HepG2 (cell line): ENCODE measurements around the gene C1D. TPM values are rescaled to one million over a fixed set of nuclear protein-coding genes. Genes with fewer than 3 reads are reported as not detected.

Source experiments
- ATAC-seq: fragments of 200-7000 bp; cut with Tn5 transposase; 3 replicates; pipeline ENCODE4 v1.9.1; 2020; ENCODE audit warnings: mild to moderate bottlenecking, moderate library complexity
- BruUV-seq: library from RNA; stranded (reverse); fragments of 400-500 nt; replicated peaks from 2 replicates; lab custom pipeline; 2021; lab: Mats Ljungman, UMichigan
- CTCF ChIA-PET: fragments of 300-600 bp; formaldehyde crosslinking; extraction: SDS; loops from one replicate; lab custom pipeline; 2021; ENCODE audit warnings: low total read pairs, inconsistent platforms, low intra/inter-chr PET ratio; lab: Yijun Ruan, JAX
- POLR2A ChIA-PET: fragments of 350-600 bp; sonication (Branson Sonifier 250); formaldehyde crosslinking; loops from one replicate; lab custom pipeline; 2020; ENCODE audit warnings: antibody characterized with exemption, inconsistent platforms; lab: Yijun Ruan, JAX
- DNase-seq: peaks from one replicate; pipeline ENCODE4 v3.0.0-alpha.2; 2015; ENCODE audit warnings: low spot score
- FAIRE-seq: peaks from 3 replicates; lab custom pipeline; 2011; peaks lifted over from hg19 to GRCh38; lab: Jason Lieb, UNC
- H2AFZ ChIP-seq: one replicate; pipeline ENCODE4 v1.6.1; 2011; ENCODE audit warnings: low read length, inconsistent platforms
- H3K27ac ChIP-seq: fragments of 300-600 bp; 3 replicates; pipeline ENCODE4 v1.8.0; 2011; ENCODE audit warnings: mixed run types, mild to moderate bottlenecking, mixed read lengths, low read length, inconsistent platforms; ENCODE audit not compliant: insufficient read depth; ENCODE audit errors: extremely low read length
- H3K27me3 ChIP-seq, 2 experiments: fragments of 200-600 bp in 1 of 2; 2 replicates in 1 of 2; 3 replicates in 1 of 2; pipeline versions ENCODE4 v1.6.0 to v1.8.0; 2011; ENCODE audit warnings: low read length in 2 of 2, mild to moderate bottlenecking in 2 of 2, moderate library complexity in 2 of 2, inconsistent platforms in 1 of 2; ENCODE audit not compliant: insufficient read depth in 2 of 2, control insufficient read depth in 1 of 2
- H3K36me3 ChIP-seq, 2 experiments: fragments of 200-600 bp in 1 of 2; replicated peaks in 1 of 2; 2 replicates in 1 of 2; 3 replicates in 1 of 2; pipeline versions ENCODE4 v1.5.1 to v1.8.0; 2011; ENCODE audit warnings: low read length in 2 of 2, inconsistent platforms in 1 of 2; ENCODE audit not compliant: insufficient read depth in 2 of 2, control insufficient read depth in 1 of 2
- H3K4me1 ChIP-seq: 2 replicates; pipeline ENCODE4 v1.5.1; 2012; ENCODE audit warnings: low read length, inconsistent platforms; ENCODE audit not compliant: insufficient read depth
- H3K4me2 ChIP-seq: 2 replicates; pipeline ENCODE4 v1.6.0; 2011; ENCODE audit warnings: low read depth, low read length, inconsistent platforms
- H3K4me3 ChIP-seq, 3 experiments: fragments of 200-600 bp in 1 of 3; sonication (generic), shearing (Covaris generic) in 1 of 3; replicated peaks in 1 of 3; 2 replicates each; pipeline ENCODE4 v1.5.1; 2011 to 2016; ENCODE audit warnings: low read length in 3 of 3, inconsistent platforms in 2 of 3, low read depth in 2 of 3, mild to moderate bottlenecking in 2 of 3, control low read depth in 1 of 3, mixed read lengths in 1 of 3; ENCODE audit not compliant: insufficient read depth in 1 of 3
- H3K79me2 ChIP-seq: one replicate; pipeline ENCODE4 v1.6.1; 2011; ENCODE audit warnings: low read length, inconsistent platforms; ENCODE audit not compliant: insufficient read depth
- H3K9ac ChIP-seq: 2 replicates; pipeline ENCODE4 v1.6.0; 2011; ENCODE audit warnings: mild to moderate bottlenecking, low read depth, low read length, inconsistent platforms; ENCODE audit not compliant: insufficient read depth
- H3K9me3 ChIP-seq: 2 replicates; pipeline ENCODE4 v1.5.1; 2012; ENCODE audit warnings: mild to moderate bottlenecking, low read length
- H4K20me1 ChIP-seq: 2 replicates; pipeline ENCODE4 v1.6.0; 2011; ENCODE audit warnings: inconsistent platforms, mild to moderate bottlenecking, low read length, moderate library complexity; ENCODE audit not compliant: insufficient read depth
- AGO1 ChIP-seq: fragments of 200-400 bp; formaldehyde crosslinking; IDR thresholded peaks from 2 replicates; pipeline ENCODE4 v1.6.1; 2017; ENCODE audit warnings: mild to moderate bottlenecking, low read depth, low read length, moderate library complexity; ENCODE audit not compliant: poor library complexity, severe bottlenecking
- CBFB ChIP-seq: sonication (generic); formaldehyde crosslinking; IDR thresholded peaks from 2 replicates; pipeline ENCODE4 v1.4.0; 2020; ENCODE audit warnings: missing genetic modification reagents
- PLRG1 ChIP-seq: fragments of 450-650 bp; conservative IDR thresholded peaks from 2 replicates; pipeline ENCODE4 v1.6.1; 2016
- SAFB2 ChIP-seq: sonication (generic); formaldehyde crosslinking; IDR thresholded peaks from 2 replicates; pipeline ENCODE4 v1.5.1; 2020; ENCODE audit warnings: missing genetic modification reagents, low read depth, mild to moderate bottlenecking, borderline replicate concordance
- U2AF2 ChIP-seq: fragments of 200-400 bp; formaldehyde crosslinking; IDR thresholded peaks from 2 replicates; pipeline ENCODE4 v1.6.1; 2017; ENCODE audit warnings: low read depth, mild to moderate bottlenecking, low read length
- ZNF12 ChIP-seq: sonication (generic); formaldehyde crosslinking; IDR thresholded peaks from 2 replicates; pipeline ENCODE4 v1.5.0; 2020; ENCODE audit warnings: missing genetic modification reagents
- ZNF383 ChIP-seq: sonication (generic); formaldehyde crosslinking; IDR thresholded peaks from 2 replicates; pipeline ENCODE4 v1.4.0; 2020; ENCODE audit warnings: missing genetic modification reagents, mild to moderate bottlenecking, borderline replicate concordance
- WGBS: methylation state at CpG from one replicate; pipeline ENCODE4 v1.1.6; 2017; ENCODE audit warnings: low lambda C conversion rate; 5-methylcytosine and 5-hydroxymethylcytosine counted together
- in situ Hi-C: cut with HindIII; loops from 2 replicates; pipeline ENCODE4 v1.10.0; 2017; ENCODE audit warnings: low pct_unique_long_range_greater_than_20kb; ENCODE audit not compliant: extremely low pct_ligation_motif_present
- intact Hi-C: fragments of 100-400 bp; cut with micrococcal nuclease; formaldehyde crosslinking; loops from one replicate; pipeline ENCODE4 v1.10.0; 2022; ENCODE audit not compliant: unreplicated experiment
- polyA plus RNA-seq, 8 experiments: library from polyadenylated mRNA; depleted of rRNA in 3 of 8; stranded (reverse) in 7 of 8; unstranded in 1 of 8; fragments of >200 nt; fragmentation: Illumina TruSeq in 4 of 8; extraction: Trizol in 4 of 8; gene quantifications; 2 replicates each; pipeline versions ENCODE4 v1.2.1 to v1.2.3, GENCODE V29; 2011 to 2016; ENCODE audit warnings: low read depth in 4 of 8, missing spikeins in 1 of 8, mixed read lengths in 1 of 8; ENCODE audit not compliant: insufficient read depth in 1 of 8
- total RNA-seq, 5 experiments: library from RNA; depleted of rRNA; stranded (reverse); fragments of >200 nt; fragmentation: Illumina TruSeq; extraction: Trizol; gene quantifications; 2 replicates each; pipeline ENCODE4 v1.2.3, GENCODE V29; 2016; ENCODE audit warnings: low read depth in 1 of 5
- TF ChIP-seq, protein P1 (sequence below): sonication (generic); formaldehyde crosslinking; IDR thresholded peaks from 2 replicates; pipeline ENCODE4 v1.4.0; 2020; ENCODE audit warnings: missing genetic modification reagents
- TF ChIP-seq, protein P2 (sequence below): sonication (generic); formaldehyde crosslinking; IDR thresholded peaks from 2 replicates; pipeline ENCODE4 v1.4.0; 2020; ENCODE audit warnings: missing genetic modification reagents
- TF ChIP-seq, protein P3 (sequence below): IDR thresholded peaks from 2 replicates; pipeline ENCODE4 v1.6.1; 2012; ENCODE audit warnings: low read length, improper control_type of control experiment

The C1D gene
- total and polyA plus RNA-seq, 2 of the 13 experiments (the other 11 are each of a cell fraction or from before 2014, with no cell fraction given): 38.1 to 43.5 TPM

DNA sequence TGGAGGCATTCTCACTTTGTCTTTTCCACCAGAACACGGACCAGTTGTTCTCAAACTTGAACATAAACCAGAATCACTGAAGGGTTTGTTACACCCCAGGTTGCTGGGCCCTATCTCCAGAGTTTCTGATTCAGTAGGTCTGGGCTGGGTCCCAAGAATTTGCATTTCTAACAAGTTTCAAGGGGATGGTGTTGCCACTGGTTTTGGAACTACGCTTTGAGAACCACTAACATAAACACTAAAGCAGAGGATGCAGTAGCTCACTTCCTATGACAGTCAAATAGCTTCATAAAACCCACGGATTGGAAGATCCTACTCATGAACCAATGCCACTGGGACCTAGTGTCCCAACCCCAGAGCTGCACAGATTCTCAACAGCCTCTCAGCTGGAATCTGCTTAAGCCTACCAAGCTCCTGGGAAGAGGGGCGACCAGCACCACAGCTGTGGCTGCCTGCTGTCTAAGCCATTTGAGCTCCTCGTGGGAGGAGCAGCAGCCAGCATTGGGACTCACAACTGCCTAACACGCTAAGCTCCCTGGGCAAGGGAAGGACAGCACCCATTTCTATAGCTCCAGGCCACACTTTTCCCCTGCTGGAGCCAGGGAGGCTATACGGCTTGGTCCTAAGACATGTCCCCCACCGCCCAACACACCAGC lies 62.5 kb downstream of the C1D start:
- WGBS: 19% methylated on average over 7 of the region's 8 CpGs

DNA sequence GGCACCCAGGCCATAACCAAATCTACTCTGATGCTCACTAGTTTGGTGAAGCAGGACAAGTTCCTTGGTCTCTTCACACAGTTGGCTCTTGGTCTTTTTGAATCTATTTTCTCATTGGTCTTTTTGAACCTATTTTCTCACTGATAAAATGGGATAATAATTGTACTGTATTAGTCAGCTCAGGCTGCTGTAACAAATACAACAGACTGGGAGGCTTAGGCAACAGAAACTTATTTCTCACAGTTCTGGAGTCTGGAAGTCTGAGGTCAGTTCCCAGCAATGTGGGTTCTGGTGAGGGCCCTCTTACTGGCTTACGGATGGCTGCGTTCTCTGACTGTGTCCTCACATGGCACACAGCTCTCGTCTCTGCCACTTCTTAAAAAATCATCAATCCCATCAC lies 63.5 kb downstream of the C1D start:
- WGBS: 41% methylated on average over 3 of the region's 3 CpGs
- Histone ChIP-seq H3K4me1 (no peaks in the 10 kb centered on the region), H3K4me2 (no peak overlapping the region), H3K9ac (no peak overlapping the region), H3K79me2 (no peaks in the 10 kb centered on the region), H3K27me3 (no peaks in the 10 kb centered on the region), H3K36me3 (no peaks in the 10 kb centered on the region), H3K9me3 (no peaks in the 10 kb centered on the region), H4K20me1 (no peaks in the 10 kb centered on the region), H3K27ac (no peak overlapping the region), H3K4me3 (no peak overlapping the region), H2AFZ (no peak overlapping the region)
- ChIA-PET CTCF (no interaction called here), POLR2A (no interaction called here)
- no peak for DNase-seq
- BruUV-seq: no TSS peak
- no peak for ATAC-seq
- FAIRE-seq: no peak
- in situ Hi-C loops: no loop called here
- intact Hi-C loops: no loop called here
- no peak for TF ChIP-seq U2AF2
- TF ChIP-seq ZNF12 (CRISPR knock-in tag): peak; percentile 54; the same call in 1 of the 2 replicates
- TF ChIP-seq, protein P1, sequence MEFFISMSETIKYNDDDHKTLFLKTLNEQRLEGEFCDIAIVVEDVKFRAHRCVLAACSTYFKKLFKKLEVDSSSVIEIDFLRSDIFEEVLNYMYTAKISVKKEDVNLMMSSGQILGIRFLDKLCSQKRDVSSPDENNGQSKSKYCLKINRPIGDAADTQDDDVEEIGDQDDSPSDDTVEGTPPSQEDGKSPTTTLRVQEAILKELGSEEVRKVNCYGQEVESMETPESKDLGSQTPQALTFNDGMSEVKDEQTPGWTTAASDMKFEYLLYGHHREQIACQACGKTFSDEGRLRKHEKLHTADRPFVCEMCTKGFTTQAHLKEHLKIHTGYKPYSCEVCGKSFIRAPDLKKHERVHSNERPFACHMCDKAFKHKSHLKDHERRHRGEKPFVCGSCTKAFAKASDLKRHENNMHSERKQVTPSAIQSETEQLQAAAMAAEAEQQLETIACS: no peak
- no peak for TF ChIP-seq AGO1
- TF ChIP-seq, protein P2, sequence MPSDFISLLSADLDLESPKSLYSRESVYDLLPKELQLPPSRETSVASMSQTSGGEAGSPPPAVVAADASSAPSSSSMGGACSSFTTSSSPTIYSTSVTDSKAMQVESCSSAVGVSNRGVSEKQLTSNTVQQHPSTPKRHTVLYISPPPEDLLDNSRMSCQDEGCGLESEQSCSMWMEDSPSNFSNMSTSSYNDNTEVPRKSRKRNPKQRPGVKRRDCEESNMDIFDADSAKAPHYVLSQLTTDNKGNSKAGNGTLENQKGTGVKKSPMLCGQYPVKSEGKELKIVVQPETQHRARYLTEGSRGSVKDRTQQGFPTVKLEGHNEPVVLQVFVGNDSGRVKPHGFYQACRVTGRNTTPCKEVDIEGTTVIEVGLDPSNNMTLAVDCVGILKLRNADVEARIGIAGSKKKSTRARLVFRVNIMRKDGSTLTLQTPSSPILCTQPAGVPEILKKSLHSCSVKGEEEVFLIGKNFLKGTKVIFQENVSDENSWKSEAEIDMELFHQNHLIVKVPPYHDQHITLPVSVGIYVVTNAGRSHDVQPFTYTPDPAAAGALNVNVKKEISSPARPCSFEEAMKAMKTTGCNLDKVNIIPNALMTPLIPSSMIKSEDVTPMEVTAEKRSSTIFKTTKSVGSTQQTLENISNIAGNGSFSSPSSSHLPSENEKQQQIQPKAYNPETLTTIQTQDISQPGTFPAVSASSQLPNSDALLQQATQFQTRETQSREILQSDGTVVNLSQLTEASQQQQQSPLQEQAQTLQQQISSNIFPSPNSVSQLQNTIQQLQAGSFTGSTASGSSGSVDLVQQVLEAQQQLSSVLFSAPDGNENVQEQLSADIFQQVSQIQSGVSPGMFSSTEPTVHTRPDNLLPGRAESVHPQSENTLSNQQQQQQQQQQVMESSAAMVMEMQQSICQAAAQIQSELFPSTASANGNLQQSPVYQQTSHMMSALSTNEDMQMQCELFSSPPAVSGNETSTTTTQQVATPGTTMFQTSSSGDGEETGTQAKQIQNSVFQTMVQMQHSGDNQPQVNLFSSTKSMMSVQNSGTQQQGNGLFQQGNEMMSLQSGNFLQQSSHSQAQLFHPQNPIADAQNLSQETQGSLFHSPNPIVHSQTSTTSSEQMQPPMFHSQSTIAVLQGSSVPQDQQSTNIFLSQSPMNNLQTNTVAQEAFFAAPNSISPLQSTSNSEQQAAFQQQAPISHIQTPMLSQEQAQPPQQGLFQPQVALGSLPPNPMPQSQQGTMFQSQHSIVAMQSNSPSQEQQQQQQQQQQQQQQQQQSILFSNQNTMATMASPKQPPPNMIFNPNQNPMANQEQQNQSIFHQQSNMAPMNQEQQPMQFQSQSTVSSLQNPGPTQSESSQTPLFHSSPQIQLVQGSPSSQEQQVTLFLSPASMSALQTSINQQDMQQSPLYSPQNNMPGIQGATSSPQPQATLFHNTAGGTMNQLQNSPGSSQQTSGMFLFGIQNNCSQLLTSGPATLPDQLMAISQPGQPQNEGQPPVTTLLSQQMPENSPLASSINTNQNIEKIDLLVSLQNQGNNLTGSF (CRISPR knock-in tag): no peak
- TF ChIP-seq, protein P3, sequence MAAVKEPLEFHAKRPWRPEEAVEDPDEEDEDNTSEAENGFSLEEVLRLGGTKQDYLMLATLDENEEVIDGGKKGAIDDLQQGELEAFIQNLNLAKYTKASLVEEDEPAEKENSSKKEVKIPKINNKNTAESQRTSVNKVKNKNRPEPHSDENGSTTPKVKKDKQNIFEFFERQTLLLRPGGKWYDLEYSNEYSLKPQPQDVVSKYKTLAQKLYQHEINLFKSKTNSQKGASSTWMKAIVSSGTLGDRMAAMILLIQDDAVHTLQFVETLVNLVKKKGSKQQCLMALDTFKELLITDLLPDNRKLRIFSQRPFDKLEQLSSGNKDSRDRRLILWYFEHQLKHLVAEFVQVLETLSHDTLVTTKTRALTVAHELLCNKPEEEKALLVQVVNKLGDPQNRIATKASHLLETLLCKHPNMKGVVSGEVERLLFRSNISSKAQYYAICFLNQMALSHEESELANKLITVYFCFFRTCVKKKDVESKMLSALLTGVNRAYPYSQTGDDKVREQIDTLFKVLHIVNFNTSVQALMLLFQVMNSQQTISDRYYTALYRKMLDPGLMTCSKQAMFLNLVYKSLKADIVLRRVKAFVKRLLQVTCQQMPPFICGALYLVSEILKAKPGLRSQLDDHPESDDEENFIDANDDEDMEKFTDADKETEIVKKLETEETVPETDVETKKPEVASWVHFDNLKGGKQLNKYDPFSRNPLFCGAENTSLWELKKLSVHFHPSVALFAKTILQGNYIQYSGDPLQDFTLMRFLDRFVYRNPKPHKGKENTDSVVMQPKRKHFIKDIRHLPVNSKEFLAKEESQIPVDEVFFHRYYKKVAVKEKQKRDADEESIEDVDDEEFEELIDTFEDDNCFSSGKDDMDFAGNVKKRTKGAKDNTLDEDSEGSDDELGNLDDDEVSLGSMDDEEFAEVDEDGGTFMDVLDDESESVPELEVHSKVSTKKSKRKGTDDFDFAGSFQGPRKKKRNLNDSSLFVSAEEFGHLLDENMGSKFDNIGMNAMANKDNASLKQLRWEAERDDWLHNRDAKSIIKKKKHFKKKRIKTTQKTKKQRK: no peak

More for the DNA sequence above, 62.5 kb downstream of the C1D start:
- CTCF ChIA-PET: no interaction called here
- no peak overlapping the region for H3K4me2 ChIP-seq
- DNase-seq (no peak), ATAC-seq (no peak), FAIRE-seq (no peak)
- H3K79me2 ChIP-seq: no peaks in the 10 kb centered on the region
- H3K4me3 ChIP-seq: no peak overlapping the region
- no peak overlapping the region for H3K27ac ChIP-seq
- H2AFZ ChIP-seq: no peak overlapping the region
- BruUV-seq: no TSS peak
- no peak overlapping the region for H3K9ac ChIP-seq
- H3K27me3 ChIP-seq: no peaks in the 10 kb centered on the region
- in situ Hi-C loops: no loop called here
- intact Hi-C loops: no loop called here
- POLR2A ChIA-PET: no interaction called here
- no peaks in the 10 kb centered on the region for H4K20me1 ChIP-seq
- TF ChIP-seq SAFB2 (no peak), PLRG1 (no peak), ZNF383 (CRISPR knock-in tag) (no peak), CBFB (CRISPR knock-in tag) (no peak)
- H3K9me3 ChIP-seq: no peaks in the 10 kb centered on the region
- no peaks in the 10 kb centered on the region for H3K4me1 ChIP-seq
- no peaks in the 10 kb centered on the region for H3K36me3 ChIP-seq
